ENCODE data around the gene NFASC. TPM values are rescaled to one million over a fixed set of nuclear protein-coding genes. Genes with fewer than 3 reads are reported as not detected.

The NFASC gene
- total RNA-seq, 2 experiments from 2014 or later = not detected

GRCh38 chr1:205020466-205020865, 149.8 kb downstream of the NFASC start:
- intact Hi-C loops (cut with micrococcal nuclease; ENCODE audit: unreplicated experiment) = no loop called here
- H3K4me3 ChIP-seq (ENCODE audit: low read depth, low read length, poor library complexity, severe bottlenecking) = no peak overlapping the region
- no peak overlapping the region for H2AFZ ChIP-seq (ENCODE audit: low read length)
- BruUV-seq (replicated peaks) = no TSS peak
- no peak overlapping the region for H3K4me2 ChIP-seq (ENCODE audit: low read length)
- DNase-seq (ENCODE audit: low spot score) = no peak
- H4K20me1 ChIP-seq (ENCODE audit: insufficient read depth, low read length) = no peaks in the 10 kb centered on the region
- H3K4me1 ChIP-seq (ENCODE audit: insufficient read depth, low read length, poor library complexity, severe bottlenecking) = no peaks in the 10 kb centered on the region
- no peaks in the 10 kb centered on the region for H3K9me3 ChIP-seq (ENCODE audit: low read length)
- TF ChIP-seq CTCF (conservative IDR thresholded peaks at IDR 0.05; ENCODE audit: low read length) (no peak), EZH2phosphoT487 (IDR thresholded peaks at IDR 0.05; ENCODE audit: borderline replicate concordance, low read depth, low read length) (no peak)
- ChIA-PET POLR2A (no interaction called here), CTCF (ENCODE audit: unreplicated experiment) (no interaction called here)
- H3K36me3 ChIP-seq (ENCODE audit: insufficient read depth, low read length) = no peaks in the 10 kb centered on the region
- no peak overlapping the region for H3K27ac ChIP-seq (ENCODE audit: low read depth, low read length, poor library complexity, severe bottlenecking)
- no peaks in the 10 kb centered on the region for H3K79me2 ChIP-seq (ENCODE audit: insufficient read depth, low read depth, low read length)
- no peaks in the 10 kb centered on the region for H3K9me2 ChIP-seq (ENCODE audit: insufficient read depth, low read length)

- intact Hi-C loops (cut with micrococcal nuclease; ENCODE audit: unreplicated experiment) = no loop called here
- Histone ChIP-seq H3K4me2 (ENCODE audit: low read length) (no peak overlapping the region), H3K36me3 (ENCODE audit: insufficient read depth, low read length) (no peaks in the 10 kb centered on the region), H4K20me1 (ENCODE audit: insufficient read depth, low read length) (no peaks in the 10 kb centered on the region), H2AFZ (ENCODE audit: low read length) (no peak overlapping the region), H3K79me2 (ENCODE audit: insufficient read depth, low read depth, low read length) (no peaks in the 10 kb centered on the region), H3K9me2 (ENCODE audit: insufficient read depth, low read length) (no peaks in the 10 kb centered on the region), H3K4me3 (ENCODE audit: low read depth, low read length, poor library complexity, severe bottlenecking) (no peak overlapping the region), H3K27ac (ENCODE audit: low read depth, low read length, poor library complexity, severe bottlenecking) (no peak overlapping the region), H3K9me3 (ENCODE audit: low read length) (no peaks in the 10 kb centered on the region), H3K4me1 (ENCODE audit: insufficient read depth, low read length, poor library complexity, severe bottlenecking) (no peaks in the 10 kb centered on the region)
- no TSS peak for BruUV-seq (replicated peaks)
- no peak for DNase-seq (ENCODE audit: low spot score)
- POLR2A ChIA-PET = no interaction called here
- CTCF ChIA-PET (ENCODE audit: unreplicated experiment) = no interaction called here
- TF ChIP-seq CTCF (conservative IDR thresholded peaks at IDR 0.05; ENCODE audit: low read length) (no peak), EZH2phosphoT487 (IDR thresholded peaks at IDR 0.05; ENCODE audit: borderline replicate concordance, low read depth, low read length) (no peak)
Observed at GRCh38 chr1:205024679-205025078, 154.0 kb downstream of the NFASC start.

GRCh38 chr1:205025239-205025638, 154.6 kb downstream of the NFASC start:
- no TSS peak for BruUV-seq (replicated peaks)
- no peaks in the 10 kb centered on the region for H3K4me1 ChIP-seq (ENCODE audit: insufficient read depth, low read length, poor library complexity, severe bottlenecking)
- no peak overlapping the region for H3K27ac ChIP-seq (ENCODE audit: low read depth, low read length, poor library complexity, severe bottlenecking)
- H3K79me2 ChIP-seq (ENCODE audit: insufficient read depth, low read depth, low read length) = no peaks in the 10 kb centered on the region
- DNase-seq (ENCODE audit: low spot score) = no peak
- no peaks in the 10 kb centered on the region for H3K36me3 ChIP-seq (ENCODE audit: insufficient read depth, low read length)
- no peak overlapping the region for H3K4me2 ChIP-seq (ENCODE audit: low read length)
- TF ChIP-seq EZH2phosphoT487 (IDR thresholded peaks at IDR 0.05; ENCODE audit: borderline replicate concordance, low read depth, low read length) = no peak
- TF ChIP-seq CTCF (conservative IDR thresholded peaks at IDR 0.05; ENCODE audit: low read length) = no peak
- H4K20me1 ChIP-seq (ENCODE audit: insufficient read depth, low read length) = no peaks in the 10 kb centered on the region
- CTCF ChIA-PET (ENCODE audit: unreplicated experiment) = no interaction called here
- intact Hi-C loops (cut with micrococcal nuclease; ENCODE audit: unreplicated experiment) = no loop called here
- no peak overlapping the region for H2AFZ ChIP-seq (ENCODE audit: low read length)
- H3K9me2 ChIP-seq (ENCODE audit: insufficient read depth, low read length) = no peaks in the 10 kb centered on the region
- no peak overlapping the region for H3K4me3 ChIP-seq (ENCODE audit: low read depth, low read length, poor library complexity, severe bottlenecking)
- POLR2A ChIA-PET = no interaction called here
- no peaks in the 10 kb centered on the region for H3K9me3 ChIP-seq (ENCODE audit: low read length)
